OCI-LY3 (cell line): ENCODE results near the gene GALNT14.

Experiments used
- EZH2phosphoT487 ChIP-seq: fragments of 200-600 bp; shearing (Covaris generic); IDR thresholded peaks from 2 replicates; pipeline ENCODE4 v1.6.1; 2018; ENCODE audit warnings: antibody characterized with exemption, mixed run types, low read depth
- TF ChIP-seq, protein P1 (sequence below): fragments of 200-600, 300-600 bp; sonication (generic); IDR thresholded peaks from 2 replicates; pipeline ENCODE4 v1.5.1; 2014; ENCODE audit warnings: antibody characterized with exemption, low read length, low read depth

DNA sequence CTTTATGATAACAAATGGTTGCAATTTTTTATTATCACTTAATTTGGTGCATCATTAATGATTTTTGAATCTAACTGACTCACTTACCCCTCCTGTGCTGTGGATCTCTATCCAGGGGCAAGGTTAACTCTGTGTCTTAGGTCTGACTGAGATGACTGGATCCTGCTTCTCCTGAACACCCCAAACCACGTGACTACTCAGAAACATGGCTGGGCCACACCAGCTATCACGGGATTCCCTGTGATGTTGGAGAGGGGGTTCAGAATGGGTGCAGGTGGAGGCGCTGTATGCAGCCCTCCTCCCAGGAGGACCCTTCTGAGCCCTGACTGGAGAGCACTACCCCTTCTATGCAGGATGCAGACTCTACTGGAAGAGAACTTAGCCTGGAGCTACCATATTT, 178.6 kb downstream of the GALNT14 start:
- TF ChIP-seq, protein P1, sequence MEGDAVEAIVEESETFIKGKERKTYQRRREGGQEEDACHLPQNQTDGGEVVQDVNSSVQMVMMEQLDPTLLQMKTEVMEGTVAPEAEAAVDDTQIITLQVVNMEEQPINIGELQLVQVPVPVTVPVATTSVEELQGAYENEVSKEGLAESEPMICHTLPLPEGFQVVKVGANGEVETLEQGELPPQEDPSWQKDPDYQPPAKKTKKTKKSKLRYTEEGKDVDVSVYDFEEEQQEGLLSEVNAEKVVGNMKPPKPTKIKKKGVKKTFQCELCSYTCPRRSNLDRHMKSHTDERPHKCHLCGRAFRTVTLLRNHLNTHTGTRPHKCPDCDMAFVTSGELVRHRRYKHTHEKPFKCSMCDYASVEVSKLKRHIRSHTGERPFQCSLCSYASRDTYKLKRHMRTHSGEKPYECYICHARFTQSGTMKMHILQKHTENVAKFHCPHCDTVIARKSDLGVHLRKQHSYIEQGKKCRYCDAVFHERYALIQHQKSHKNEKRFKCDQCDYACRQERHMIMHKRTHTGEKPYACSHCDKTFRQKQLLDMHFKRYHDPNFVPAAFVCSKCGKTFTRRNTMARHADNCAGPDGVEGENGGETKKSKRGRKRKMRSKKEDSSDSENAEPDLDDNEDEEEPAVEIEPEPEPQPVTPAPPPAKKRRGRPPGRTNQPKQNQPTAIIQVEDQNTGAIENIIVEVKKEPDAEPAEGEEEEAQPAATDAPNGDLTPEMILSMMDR, result no peak
- TF ChIP-seq EZH2phosphoT487, result no peak
